Natural killer cell treated with Interleukin-12 subunit alpha and Interleukin-12 subunit beta and Interleukin-15 and Interleukin-18, amount 100 ng/mL, for 72 hours (primary cell): ENCODE results near the gene SEMA7A. TPM values are rescaled to one million over a fixed set of nuclear protein-coding genes. Genes with fewer than 3 reads are reported as not detected.
"Not testable (repeated sequence)": the region's sequence is repeated elsewhere in the genome, so short reads cannot be mapped to it uniquely, and the experiment has no call there.

ENCODE experiments used
- ATAC-seq, 2 donors: fragments of 150-1000 bp; cut with Tn5 transposase in 1 of 2; sonication (Bioruptor Pico), chemical (Tn5 transposase) in 1 of 2; 2 replicates each; pipeline ENCODE4 v1.10.0; 2021
- DNase-seq: peaks from one replicate; pipeline ENCODE4 v3.0.0; 2022; ENCODE audit warnings: low spot score
- H3K27ac Mint-ChIP-seq, 2 donors: 1 replicate in 1 of 2; 2 replicates in 1 of 2; pipeline ENCODE4 v1.8.0; 2022; ENCODE audit warnings: mixed read lengths in 2 of 2, mild to moderate bottlenecking in 1 of 2, moderate library complexity in 1 of 2
- H3K27me3 Mint-ChIP-seq, 2 donors: 1 replicate in 1 of 2; 2 replicates in 1 of 2; pipeline ENCODE4 v1.8.0; 2022; ENCODE audit warnings: mixed read lengths in 2 of 2
- H3K36me3 Mint-ChIP-seq: one replicate; pipeline ENCODE4 v1.8.0; 2022; ENCODE audit warnings: mixed read lengths
- H3K4me1 Mint-ChIP-seq, 2 donors: 1 replicate in 1 of 2; 2 replicates in 1 of 2; pipeline ENCODE4 v1.8.0; 2022; ENCODE audit warnings: low read depth in 2 of 2, mixed read lengths in 2 of 2, mild to moderate bottlenecking in 1 of 2
- H3K4me3 Mint-ChIP-seq: one replicate; pipeline ENCODE4 v1.8.0; 2022; ENCODE audit warnings: mixed read lengths
- H3K9me3 Mint-ChIP-seq: 2 replicates; pipeline ENCODE4 v1.8.0; 2022; ENCODE audit warnings: mixed read lengths
- total RNA-seq, 2 donors: library from RNA; stranded (reverse); gene quantifications; one replicate each; pipeline ENCODE4 v1.2.3, GENCODE V29; 2022

Gene SEMA7A
- total RNA-seq, 2 donors from 2014 or later = 32.1 to 40.8 TPM

GRCh38 chr15:74362482-74362881, 71.3 kb downstream of the SEMA7A start:
- no peaks in the 10 kb centered on the region for H3K9me3 Mint-ChIP-seq
- DNase-seq (no peak), ATAC-seq (no peak)
- no peaks in the 10 kb centered on the region for H3K36me3 Mint-ChIP-seq
- H3K27ac Mint-ChIP-seq = no peak overlapping the region
- H3K4me1 Mint-ChIP-seq = no peaks in the 10 kb centered on the region
- no peak overlapping the region for H3K4me3 Mint-ChIP-seq
- H3K27me3 Mint-ChIP-seq = peaks cover 0 to 8% of the 10 kb centered on the region in 2 donors

- not testable (repeated sequence) for DNase-seq, H3K9me3 Mint-ChIP-seq, H3K4me1 Mint-ChIP-seq, H3K4me3 Mint-ChIP-seq, H3K27ac Mint-ChIP-seq, H3K36me3 Mint-ChIP-seq, ATAC-seq, H3K27me3 Mint-ChIP-seq
Observed at GRCh38 chr15:74360855-74361254, 72.9 kb downstream of the SEMA7A start.

DNA sequence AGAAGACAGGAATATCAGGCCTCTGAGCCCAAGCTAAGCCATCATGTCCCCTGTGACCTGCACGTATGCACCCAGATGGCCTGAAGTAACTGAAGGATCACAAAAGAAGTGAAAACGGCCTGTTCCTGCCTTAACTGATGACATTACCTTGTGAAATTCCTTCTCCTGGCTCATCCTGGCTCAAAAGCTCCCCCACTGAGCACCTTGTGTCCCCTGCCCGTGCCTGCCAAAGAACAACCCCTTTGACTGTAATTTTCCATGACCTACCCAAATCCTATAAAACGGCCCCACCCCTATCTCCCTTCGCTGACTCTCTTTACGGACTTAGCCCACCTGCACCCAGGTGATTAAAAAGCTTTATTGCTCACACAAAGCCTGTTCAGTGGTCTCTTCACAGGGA, 74.4 kb downstream of the SEMA7A start:
- H3K9me3 Mint-ChIP-seq, H3K4me3 Mint-ChIP-seq, DNase-seq, H3K4me1 Mint-ChIP-seq, ATAC-seq, H3K27ac Mint-ChIP-seq: not testable (repeated sequence)
- Mint-ChIP-seq H3K27me3 (peaks cover 15% of the 10 kb centered on the region in 2 donors), H3K36me3 (peaks cover 10% of the 10 kb centered on the region)

Other genes starting within 250 kb of the SEMA7A start
- gene STRA6, start 231.2 kb downstream of the SEMA7A start, total RNA-seq = not detected
- not detected for gene CCDC33, start 197.6 kb downstream of the SEMA7A start, total RNA-seq
- 1 to 10 TPM in 1 of 2 donors, not detected in 1; 1.0 TPM for gene CYP11A1, start 66.3 kb downstream of the SEMA7A start, total RNA-seq
- 10 to 100 TPM; 34.3 to 38.9 TPM for gene UBL7, start 27.2 kb upstream of the SEMA7A start, total RNA-seq
- gene ARID3B, start 107.3 kb upstream of the SEMA7A start, total RNA-seq = 100 to 1,000 TPM in 1 of 2 donors, 10 to 100 TPM in 1; 77.1 to 105 TPM
- gene CLK3, start 181.9 kb upstream of the SEMA7A start, total RNA-seq = 100 to 1,000 TPM; 148 TPM